Endothelial cell of umbilical vein (primary cell): ENCODE results near the gene SMARCC1. TPM values are rescaled to one million over a fixed set of nuclear protein-coding genes. Genes with fewer than 3 reads are reported as not detected.

Experiments
- BruUV-seq: library from RNA; stranded (reverse); fragments of 400-500 nt; replicated peaks from 2 replicates; lab custom pipeline; 2021; lab: Mats Ljungman, UMichigan
- CTCF ChIA-PET: fragments of 300-600, 350-600 bp; sonication (Branson Sonifier 250); formaldehyde crosslinking; loops from one replicate; lab custom pipeline; 2021; ENCODE audit warnings: antibody characterized with exemption, inconsistent platforms; lab: Charles Lee
- POLR2A ChIA-PET: fragments of 300-600, 350-600 bp; sonication (Branson Sonifier 250); formaldehyde crosslinking; loops from one replicate; lab custom pipeline; 2021; ENCODE audit warnings: antibody characterized with exemption, inconsistent platforms; lab: Charles Lee
- DNase-seq: peaks from one replicate; pipeline ENCODE4 v3.0.0-alpha.2; 2011; ENCODE audit warnings: low read depth, low spot score
- FAIRE-seq: peaks from 2 replicates; lab custom pipeline; 2011; peaks lifted over from hg19 to GRCh38; lab: Jason Lieb, UNC
- H2AFZ ChIP-seq: 2 replicates; pipeline ENCODE4 v1.6.0; 2012; ENCODE audit warnings: low read depth, low read length, control low read depth, inconsistent platforms
- H3K27ac ChIP-seq: 2 replicates; pipeline ENCODE4 v1.5.1; 2011; ENCODE audit warnings: low read depth, mild to moderate bottlenecking, control low read depth, low read length, moderate library complexity; ENCODE audit not compliant: insufficient read depth
- H3K27me3 ChIP-seq, 2 experiments: 2 replicates each; pipeline versions ENCODE4 v1.6.0 to v1.6.1; 2011; ENCODE audit warnings: low read length in 2 of 2, mixed read lengths in 1 of 2; ENCODE audit not compliant: control insufficient read depth in 2 of 2, insufficient read depth in 2 of 2
- H3K36me3 ChIP-seq, 2 experiments: 2 replicates in 1 of 2; 3 replicates in 1 of 2; pipeline ENCODE4 v1.5.1; 2011; ENCODE audit warnings: low read length in 2 of 2, mild to moderate bottlenecking in 1 of 2, moderate library complexity in 1 of 2; ENCODE audit not compliant: control insufficient read depth in 2 of 2, insufficient read depth in 2 of 2; ENCODE audit errors: extremely low read depth in 1 of 2
- H3K4me1 ChIP-seq: 3 replicates; pipeline ENCODE4 v1.5.1; 2011; ENCODE audit warnings: mild to moderate bottlenecking, low read length; ENCODE audit not compliant: control insufficient read depth, insufficient read depth; ENCODE audit errors: extremely low read depth
- H3K4me2 ChIP-seq: 2 replicates; pipeline ENCODE4 v1.6.1; 2011; ENCODE audit warnings: low read length, control low read depth, mixed read lengths; ENCODE audit not compliant: insufficient read depth
- H3K4me3 ChIP-seq, 3 experiments: fragments of 200-600 bp in 1 of 3; sonication (generic), shearing (Covaris generic) in 1 of 3; replicated peaks in 1 of 3; 2 replicates each; pipeline ENCODE4 v1.5.1; 2011 to 2016; ENCODE audit warnings: control low read depth in 3 of 3, low read length in 3 of 3, mild to moderate bottlenecking in 2 of 3, inconsistent platforms in 1 of 3, low read depth in 1 of 3, moderate library complexity in 1 of 3; ENCODE audit not compliant: insufficient read depth in 1 of 3
- H3K79me2 ChIP-seq: 2 replicates; pipeline ENCODE4 v1.6.0; 2012; ENCODE audit warnings: low read length, inconsistent platforms; ENCODE audit not compliant: control insufficient read depth, insufficient read depth
- H3K9ac ChIP-seq: replicated peaks from 2 replicates; pipeline ENCODE3; 2011; ENCODE audit warnings: low read length, control low read depth; ENCODE audit not compliant: insufficient read depth; ENCODE audit errors: extremely low read depth
- H3K9me1 ChIP-seq: replicated peaks from 3 replicates; pipeline ENCODE4 v1.6.0; 2011; ENCODE audit warnings: mild to moderate bottlenecking, low read length; ENCODE audit not compliant: control insufficient read depth, insufficient read depth; ENCODE audit errors: extremely low read depth
- H3K9me3 ChIP-seq: replicated peaks from 2 replicates; pipeline ENCODE4 v1.5.1; 2012; ENCODE audit warnings: low read length, inconsistent platforms; ENCODE audit not compliant: control insufficient read depth, insufficient read depth
- H4K20me1 ChIP-seq: replicated peaks from 2 replicates; pipeline ENCODE3; 2011; ENCODE audit warnings: mild to moderate bottlenecking, low read length; ENCODE audit not compliant: control insufficient read depth, insufficient read depth; ENCODE audit errors: extremely low read depth
- CTCF ChIP-seq, 2 donors: IDR thresholded peaks; 1 replicate in 1 of 2; 2 replicates in 1 of 2; pipeline ENCODE4 v1.5.1; 2011; ENCODE audit warnings: low read length in 2 of 2, mild to moderate bottlenecking in 2 of 2, moderate library complexity in 2 of 2, control low read depth in 1 of 2, inconsistent platforms in 1 of 2, low read depth in 1 of 2; ENCODE audit not compliant: insufficient read depth in 1 of 2; ENCODE audit errors: extremely low read depth in 1 of 2
- EZH2 ChIP-seq: IDR thresholded peaks from 2 replicates; pipeline ENCODE4 v1.6.1; 2012; ENCODE audit warnings: borderline replicate concordance, low read depth, mild to moderate bottlenecking, moderate library complexity, low read length, inconsistent platforms; ENCODE audit not compliant: severe bottlenecking
- FOS ChIP-seq: IDR thresholded peaks from 2 replicates; pipeline ENCODE4 v1.6.1; 2011; ENCODE audit warnings: mild to moderate bottlenecking, low read length, moderate library complexity, borderline replicate concordance; ENCODE audit not compliant: insufficient read depth
- GATA2 ChIP-seq: IDR thresholded peaks from 2 replicates; pipeline ENCODE4 v1.7.0; 2011; ENCODE audit warnings: low read depth, mild to moderate bottlenecking, moderate library complexity, mixed read lengths, low read length; ENCODE audit not compliant: insufficient read length, insufficient read depth
- JUN ChIP-seq: IDR thresholded peaks from 2 replicates; pipeline ENCODE4 v1.6.1; 2011; ENCODE audit warnings: borderline replicate concordance, low read depth; ENCODE audit not compliant: insufficient read length, insufficient read depth
- MAX ChIP-seq: IDR thresholded peaks from 2 replicates; pipeline ENCODE4 v1.6.1; 2011; ENCODE audit not compliant: insufficient read depth, insufficient read length
- MYC ChIP-seq: IDR thresholded peaks from one replicate; pipeline ENCODE4 v1.6.1; 2011; ENCODE audit warnings: mild to moderate bottlenecking, low read depth, low read length
- POLR2A ChIP-seq: IDR thresholded peaks from 2 replicates; pipeline ENCODE4 v1.6.1; 2012; ENCODE audit warnings: low read depth, mild to moderate bottlenecking, control low read depth, low read length
- POLR2AphosphoS5 ChIP-seq: IDR thresholded peaks from 2 replicates; pipeline ENCODE4 v1.6.1; 2012; ENCODE audit warnings: low read depth, mild to moderate bottlenecking, control low read depth, low read length, moderate library complexity; ENCODE audit not compliant: insufficient read depth
- dilution Hi-C: fragments of 300-500 bp; cut with MboI; formaldehyde crosslinking; loops from one replicate; pipeline ENCODE4 v1.15.0; 2019; ENCODE audit warnings: low sequenced_read_pairs; ENCODE audit not compliant: extremely low pct_ligation_motif_present
- intact Hi-C: fragments of 100-400 bp; cut with micrococcal nuclease; formaldehyde crosslinking; loops from one replicate; pipeline ENCODE4 v1.10.0; 2022
- polyA plus RNA-seq, 4 experiments: library from polyadenylated mRNA; depleted of rRNA in 3 of 4; stranded (reverse) in 3 of 4; unstranded in 1 of 4; fragments of >200 nt; gene quantifications; 2 replicates each; pipeline versions ENCODE4 v1.2.1 to v1.2.3, GENCODE V29; 2011 to 2012; ENCODE audit warnings: missing spikeins in 1 of 4
- total RNA-seq: library from RNA; stranded (reverse); gene quantifications from 2 replicates; pipeline ENCODE4 v1.2.3, GENCODE V29; 2021

The SMARCC1 gene
- total and polyA plus RNA-seq, 2 donors (not counting 3 experiments of a cell fraction or from before 2014, with no cell fraction given) = 23.0 to 138 TPM

- peaks cover 10 to 14% of the 10 kb centered on the region in 2 experiments for H3K27me3 ChIP-seq
- no peak for FAIRE-seq
- H3K4me1 ChIP-seq = no peaks in the 10 kb centered on the region
- no TSS peak for BruUV-seq
- no peaks in the 10 kb centered on the region for H3K36me3 ChIP-seq
- no peak overlapping the region for H3K4me3 ChIP-seq
- no peaks in the 10 kb centered on the region for H3K9me1 ChIP-seq
- CTCF ChIA-PET = no interaction called here
- H3K27ac ChIP-seq = no peak overlapping the region
- H3K9ac ChIP-seq = no peak overlapping the region
- no peak overlapping the region for H3K4me2 ChIP-seq
- no peaks in the 10 kb centered on the region for H3K9me3 ChIP-seq
- TF ChIP-seq JUN (no peak), FOS (no peak), POLR2AphosphoS5 (no peak), MAX (no peak), GATA2 (no peak), MYC (no peak), EZH2 (no peak), POLR2A (no peak), CTCF (IDR thresholded peaks at IDR 0.05; ENCODE audit: extremely low read depth in 1 of 2, insufficient read depth in 1 of 2, low read depth in 1 of 2, low read length in 2 of 2) (no peak)
- no peaks in the 10 kb centered on the region for H3K79me2 ChIP-seq
- DNase-seq = no peak
- no peaks in the 10 kb centered on the region for H4K20me1 ChIP-seq
- POLR2A ChIA-PET = no interaction called here
- H2AFZ ChIP-seq = no peak overlapping the region
- dilution Hi-C loops (no loop called here), intact Hi-C loops (no loop called here)
Observed at GRCh38 chr3:47567149-47567548, 214.5 kb downstream of the SMARCC1 start.
